ENCODE results near the gene TMEM271. TPM values are rescaled to one million over a fixed set of nuclear protein-coding genes. Genes with fewer than 3 reads are reported as not detected.

Gene TMEM271
- total and polyA plus RNA-seq, 4 donors, result 4.4 to 17.1 (median 11.4) TPM

GRCh38 chr4:579543-580175 is 3.6 kb upstream of the TMEM271 start:
- H3K27me3 ChIP-seq (ENCODE audit: control insufficient read depth, insufficient read depth, low read length), result peaks cover 29% of the 10 kb centered on the region
- H3K27ac ChIP-seq (ENCODE audit: low read depth, low read length), result no peak overlapping the region
- no peak for DNase-seq (ENCODE audit: low read depth in 4 of 6, low spot score in 6 of 6)
- peaks cover 5% of the 10 kb centered on the region for H3K36me3 ChIP-seq (ENCODE audit: control insufficient read depth, insufficient read depth, low read length)
- peaks cover 3% of the 10 kb centered on the region for H3K9me3 ChIP-seq (ENCODE audit: control insufficient read depth, insufficient read depth, low read length)
- 64% methylated on average over 8 of the region's 11 CpGs for WGBS (ENCODE audit: insufficient coverage)
- peaks cover 27% of the 10 kb centered on the region for H3K4me1 ChIP-seq (ENCODE audit: control insufficient read depth, insufficient read depth, low read length)
- no peak overlapping the region for H3K4me3 ChIP-seq (ENCODE audit: low read depth, low read length)

- DNase-seq (ENCODE audit: low read depth in 4 of 6, low spot score in 6 of 6), result peak in 1 of 6 donors; percentile 9
- peaks cover 5% of the 10 kb centered on the region for H3K36me3 ChIP-seq (ENCODE audit: control insufficient read depth, insufficient read depth, low read length)
- H3K27me3 ChIP-seq (ENCODE audit: control insufficient read depth, insufficient read depth, low read length), result peaks cover 37% of the 10 kb centered on the region
- peaks cover 32% of the 10 kb centered on the region for H3K4me1 ChIP-seq (ENCODE audit: control insufficient read depth, insufficient read depth, low read length)
- peaks cover under 1% of the 10 kb centered on the region for H3K9me3 ChIP-seq (ENCODE audit: control insufficient read depth, insufficient read depth, low read length)
- no peak overlapping the region for H3K27ac ChIP-seq (ENCODE audit: low read depth, low read length)
- WGBS (ENCODE audit: insufficient coverage), result 17% methylated on average over 30 of the region's 32 CpGs
- no peak overlapping the region for H3K4me3 ChIP-seq (ENCODE audit: low read depth, low read length)
These were observed 2.7 kb upstream of the TMEM271 start for GRCh38 chr4:578451-579443.

GRCh38 chr4:577499-578450 is 1.7 kb upstream of the TMEM271 start:
- H3K9me3 ChIP-seq (ENCODE audit: control insufficient read depth, insufficient read depth, low read length), result no peaks in the 10 kb centered on the region
- H3K27me3 ChIP-seq (ENCODE audit: control insufficient read depth, insufficient read depth, low read length), result peaks cover 46% of the 10 kb centered on the region
- peaks cover 5% of the 10 kb centered on the region for H3K36me3 ChIP-seq (ENCODE audit: control insufficient read depth, insufficient read depth, low read length)
- 3% methylated on average over 51 of the region's 52 CpGs for WGBS (ENCODE audit: insufficient coverage)
- H3K27ac ChIP-seq (ENCODE audit: low read depth, low read length), result no peak overlapping the region
- peak overlapping the region; percentile 24 for H3K4me3 ChIP-seq (ENCODE audit: low read depth, low read length)
- peaks cover 41% of the 10 kb centered on the region for H3K4me1 ChIP-seq (ENCODE audit: control insufficient read depth, insufficient read depth, low read length)
- DNase-seq (ENCODE audit: low read depth in 4 of 6, low spot score in 6 of 6), result peak in 2 of 6 donors; percentile 65 to 77

DNA sequence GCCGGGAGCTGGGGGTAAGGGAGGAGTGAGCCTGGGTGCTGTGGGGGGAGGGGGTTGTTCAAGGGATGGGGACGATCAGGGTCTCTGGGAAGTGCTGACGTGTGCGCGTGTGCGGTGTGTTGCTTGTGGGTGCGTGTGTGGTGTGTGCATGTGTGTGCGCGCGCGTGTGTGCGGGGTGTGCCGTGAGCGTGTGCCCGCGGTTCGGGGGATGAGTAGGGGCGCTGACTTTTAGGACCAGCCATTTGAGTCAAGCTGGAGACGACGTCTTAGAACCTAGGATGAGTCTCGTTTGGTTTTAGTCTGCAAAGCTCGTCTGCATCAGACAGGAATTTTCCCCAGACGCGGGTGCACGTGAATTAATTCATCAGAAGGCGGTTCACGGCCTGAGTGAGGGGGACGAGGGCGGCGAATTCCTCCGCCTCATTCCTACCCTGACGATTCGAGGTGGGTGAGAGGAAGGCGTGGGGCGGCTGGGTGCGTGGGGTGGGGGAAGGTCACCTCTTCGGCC is 950 bp upstream of the TMEM271 start:
- peak in 3 of 6 donors; percentile 48 to 92 (median 83) for DNase-seq (ENCODE audit: low read depth in 4 of 6, low spot score in 6 of 6)
- peak overlapping the region; percentile 24 for H3K4me3 ChIP-seq (ENCODE audit: low read depth, low read length)
- WGBS (ENCODE audit: insufficient coverage), result under 1% methylated on average over 31 of the region's 37 CpGs
- no peak overlapping the region for H3K27ac ChIP-seq (ENCODE audit: low read depth, low read length)
- H3K27me3 ChIP-seq (ENCODE audit: control insufficient read depth, insufficient read depth, low read length), result peaks cover 49% of the 10 kb centered on the region
- H3K4me1 ChIP-seq (ENCODE audit: control insufficient read depth, insufficient read depth, low read length), result peaks cover 46% of the 10 kb centered on the region
- peaks cover 11% of the 10 kb centered on the region for H3K36me3 ChIP-seq (ENCODE audit: control insufficient read depth, insufficient read depth, low read length)
- no peaks in the 10 kb centered on the region for H3K9me3 ChIP-seq (ENCODE audit: control insufficient read depth, insufficient read depth, low read length)

DNA sequence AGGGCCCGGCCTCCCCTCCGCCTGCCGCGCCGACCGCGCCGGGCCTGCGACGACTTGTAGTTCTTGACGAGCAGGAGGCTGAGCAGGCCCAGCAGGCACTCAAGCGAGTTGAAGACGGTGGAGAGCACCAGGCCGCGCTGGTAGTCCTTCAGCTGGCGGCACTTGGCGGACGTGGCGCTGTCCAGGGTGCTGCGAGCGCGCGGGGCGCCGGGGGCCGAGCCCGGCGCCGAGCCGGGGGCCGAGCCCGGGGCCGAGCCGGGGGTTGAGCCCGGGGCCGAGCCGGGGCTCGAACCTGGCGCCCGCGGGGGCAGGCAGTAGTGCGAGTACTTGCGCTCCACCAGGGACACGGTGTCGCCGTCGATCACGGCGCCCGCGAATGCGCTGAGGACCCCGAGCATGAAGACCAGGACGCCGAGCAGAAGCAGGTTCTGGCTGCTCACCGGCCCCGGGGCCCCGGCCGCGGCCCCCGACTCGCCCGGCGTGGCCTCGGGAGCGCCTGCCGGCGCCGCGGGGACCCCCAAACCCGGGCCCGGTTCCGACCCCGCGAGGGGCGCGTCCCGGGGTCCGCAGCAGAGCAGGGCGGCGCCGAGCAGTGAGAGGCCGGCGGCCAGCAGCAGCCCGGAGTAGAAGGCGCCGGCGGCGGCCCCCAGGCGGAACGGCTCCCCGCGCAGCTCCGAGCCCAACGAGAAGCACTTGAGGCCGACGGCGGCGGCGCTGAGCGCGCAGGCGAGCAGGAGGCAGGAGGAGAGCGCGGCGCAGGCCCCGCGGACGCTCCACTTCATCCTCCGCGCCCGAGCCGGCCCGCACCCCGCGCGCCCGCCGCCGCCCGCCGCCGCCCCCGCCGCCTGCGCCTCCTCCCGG is 584 bp downstream of the TMEM271 start:
- Histone ChIP-seq H3K27me3 (ENCODE audit: control insufficient read depth, insufficient read depth, low read length) (peaks cover 49% of the 10 kb centered on the region), H3K36me3 (ENCODE audit: control insufficient read depth, insufficient read depth, low read length) (peaks cover 12% of the 10 kb centered on the region), H3K4me1 (ENCODE audit: control insufficient read depth, insufficient read depth, low read length) (peaks cover 50% of the 10 kb centered on the region), H3K9me3 (ENCODE audit: control insufficient read depth, insufficient read depth, low read length) (no peaks in the 10 kb centered on the region), H3K27ac (ENCODE audit: low read depth, low read length) (no peak overlapping the region), H3K4me3 (ENCODE audit: low read depth, low read length) (no peak overlapping the region)
- under 1% methylated on average over 114 of the region's 127 CpGs for WGBS (ENCODE audit: insufficient coverage)
- peak in 2 of 6 donors; percentile 50 to 59 for DNase-seq (ENCODE audit: low read depth in 4 of 6, low spot score in 6 of 6)

GRCh38 chr4:574346-575161 is 1.5 kb downstream of the TMEM271 start:
- DNase-seq (ENCODE audit: low read depth in 4 of 6, low spot score in 6 of 6), result no peak
- Histone ChIP-seq H3K27me3 (ENCODE audit: control insufficient read depth, insufficient read depth, low read length) (peaks cover 44% of the 10 kb centered on the region), H3K36me3 (ENCODE audit: control insufficient read depth, insufficient read depth, low read length) (peaks cover 12% of the 10 kb centered on the region), H3K27ac (ENCODE audit: low read depth, low read length) (no peak overlapping the region), H3K9me3 (ENCODE audit: control insufficient read depth, insufficient read depth, low read length) (no peaks in the 10 kb centered on the region), H3K4me1 (ENCODE audit: control insufficient read depth, insufficient read depth, low read length) (peaks cover 46% of the 10 kb centered on the region), H3K4me3 (ENCODE audit: low read depth, low read length) (no peak overlapping the region)
- WGBS (ENCODE audit: insufficient coverage), result 3% methylated on average over 68 of the region's 68 CpGs

- 62% methylated on average over 6 of the region's 8 CpGs for WGBS (ENCODE audit: insufficient coverage)
- no peak overlapping the region for H3K27ac ChIP-seq (ENCODE audit: low read depth, low read length)
- peaks cover 34% of the 10 kb centered on the region for H3K4me1 ChIP-seq (ENCODE audit: control insufficient read depth, insufficient read depth, low read length)
- peaks cover 33% of the 10 kb centered on the region for H3K27me3 ChIP-seq (ENCODE audit: control insufficient read depth, insufficient read depth, low read length)
- H3K36me3 ChIP-seq (ENCODE audit: control insufficient read depth, insufficient read depth, low read length), result peaks cover 7% of the 10 kb centered on the region
- DNase-seq (ENCODE audit: low read depth in 4 of 6, low spot score in 6 of 6), result peak in 2 of 6 donors; percentile 6 to 39
- H3K9me3 ChIP-seq (ENCODE audit: control insufficient read depth, insufficient read depth, low read length), result no peaks in the 10 kb centered on the region
- no peak overlapping the region for H3K4me3 ChIP-seq (ENCODE audit: low read depth, low read length)
These were observed 2.8 kb downstream of the TMEM271 start for GRCh38 chr4:573122-573892.
